RWPE2 (cell line): ENCODE data around the gene PTTG1IP.

Source experiments
- ATAC-seq: fragments of 200-7000 bp; cut with Tn5 transposase; 3 replicates; pipeline ENCODE4 v1.9.1; 2021; ENCODE audit warnings: low read depth
- DNase-seq: peaks from one replicate; pipeline ENCODE4 v3.0.0-alpha.2; 2020; ENCODE audit warnings: low spot score
- H3K27ac ChIP-seq: fragments of 450-650 bp; 2 replicates; pipeline ENCODE4 v1.5.1; 2017; ENCODE audit warnings: mild to moderate bottlenecking; ENCODE audit not compliant: poor library complexity, severe bottlenecking
- H3K27me3 ChIP-seq: fragments of 250-450 bp; sonication (Bioruptor Pico); 2 replicates; pipeline ENCODE4 v1.5.1; 2021; ENCODE audit warnings: mild to moderate bottlenecking, moderate library complexity; ENCODE audit not compliant: insufficient read depth, poor library complexity, severe bottlenecking
- H3K36me3 ChIP-seq: fragments of 250-450 bp; sonication (Bioruptor Pico); 2 replicates; pipeline ENCODE4 v1.5.1; 2020; ENCODE audit warnings: low read depth, mild to moderate bottlenecking, moderate library complexity
- H3K4me1 ChIP-seq: fragments of 250-450 bp; sonication (Bioruptor Pico); 2 replicates; pipeline ENCODE4 v1.5.1; 2021; ENCODE audit warnings: mild to moderate bottlenecking, moderate library complexity; ENCODE audit not compliant: insufficient read depth, poor library complexity, severe bottlenecking
- H3K4me3 ChIP-seq: fragments of 250-450 bp; sonication (Bioruptor Pico); 2 replicates; pipeline ENCODE4 v1.5.1; 2021; ENCODE audit warnings: mild to moderate bottlenecking, moderate library complexity; ENCODE audit not compliant: severe bottlenecking
- H3K9me3 ChIP-seq: fragments of 250-450 bp; sonication (Bioruptor Pico); 2 replicates; pipeline ENCODE4 v1.5.1; 2021; ENCODE audit warnings: mild to moderate bottlenecking, moderate library complexity; ENCODE audit not compliant: severe bottlenecking
- TF ChIP-seq, protein P1 (sequence below): fragments of 450-650 bp; IDR thresholded peaks from one replicate; pipeline ENCODE4 v1.5.1; 2017; ENCODE audit warnings: mild to moderate bottlenecking, moderate library complexity; ENCODE audit not compliant: poor library complexity, severe bottlenecking

The PTTG1IP gene

DNA sequence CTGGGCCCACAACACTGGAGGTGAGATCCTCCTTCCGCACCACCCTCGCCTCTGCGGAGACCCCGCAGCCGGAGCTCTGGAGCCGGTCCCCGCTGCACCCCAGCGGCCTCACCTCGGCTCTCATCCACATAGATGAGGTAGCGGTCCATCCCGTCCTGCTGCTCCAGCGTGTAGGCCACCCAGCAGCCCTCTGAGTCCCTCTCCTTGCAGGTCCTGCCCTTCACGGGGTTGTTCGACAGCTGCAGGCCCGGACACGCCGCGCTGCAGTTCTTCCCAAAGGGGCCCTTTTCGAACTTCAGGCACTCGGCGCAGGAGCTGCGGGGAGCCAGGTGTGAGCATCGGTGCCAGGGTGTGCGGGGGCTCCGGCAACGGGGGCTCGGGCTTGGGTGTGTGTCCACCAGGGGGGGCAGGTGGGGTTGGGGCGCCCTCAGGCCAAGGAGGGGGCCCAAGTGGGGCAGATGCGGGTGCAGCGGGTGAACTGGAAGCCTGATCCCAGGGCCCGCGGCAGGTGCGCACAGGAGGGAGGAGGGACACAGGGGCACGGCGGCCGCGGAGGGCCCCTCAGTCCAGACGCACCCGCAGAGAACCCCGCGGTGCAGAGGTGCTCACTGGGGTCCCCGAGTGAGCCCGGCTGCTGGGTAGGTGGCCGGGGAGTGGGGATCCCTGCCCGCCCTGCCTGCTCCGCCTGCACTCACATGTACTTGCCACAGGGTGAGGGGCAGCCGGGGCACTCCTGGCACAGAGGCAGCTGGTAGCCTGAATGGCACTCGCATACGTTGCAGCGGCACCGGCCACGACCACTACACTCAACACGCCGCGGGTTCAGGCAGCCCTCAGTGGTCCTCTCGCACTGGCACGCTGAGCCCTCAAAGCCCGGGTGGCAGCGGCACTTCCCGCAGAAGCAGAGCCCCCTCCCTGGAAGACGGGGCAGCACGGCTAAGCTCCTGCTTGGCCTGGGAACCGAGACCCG, 15.4 kb upstream of the PTTG1IP start:
- Histone ChIP-seq H3K27ac (no peak overlapping the region), H3K36me3 (no peaks in the 10 kb centered on the region), H3K9me3 (no peaks in the 10 kb centered on the region), H3K4me3 (no peak overlapping the region), H3K4me1 (no peaks in the 10 kb centered on the region), H3K27me3 (peaks cover 2% of the 10 kb centered on the region)
- no peak for ATAC-seq
- DNase-seq: peak; percentile 64
- TF ChIP-seq, protein P1, sequence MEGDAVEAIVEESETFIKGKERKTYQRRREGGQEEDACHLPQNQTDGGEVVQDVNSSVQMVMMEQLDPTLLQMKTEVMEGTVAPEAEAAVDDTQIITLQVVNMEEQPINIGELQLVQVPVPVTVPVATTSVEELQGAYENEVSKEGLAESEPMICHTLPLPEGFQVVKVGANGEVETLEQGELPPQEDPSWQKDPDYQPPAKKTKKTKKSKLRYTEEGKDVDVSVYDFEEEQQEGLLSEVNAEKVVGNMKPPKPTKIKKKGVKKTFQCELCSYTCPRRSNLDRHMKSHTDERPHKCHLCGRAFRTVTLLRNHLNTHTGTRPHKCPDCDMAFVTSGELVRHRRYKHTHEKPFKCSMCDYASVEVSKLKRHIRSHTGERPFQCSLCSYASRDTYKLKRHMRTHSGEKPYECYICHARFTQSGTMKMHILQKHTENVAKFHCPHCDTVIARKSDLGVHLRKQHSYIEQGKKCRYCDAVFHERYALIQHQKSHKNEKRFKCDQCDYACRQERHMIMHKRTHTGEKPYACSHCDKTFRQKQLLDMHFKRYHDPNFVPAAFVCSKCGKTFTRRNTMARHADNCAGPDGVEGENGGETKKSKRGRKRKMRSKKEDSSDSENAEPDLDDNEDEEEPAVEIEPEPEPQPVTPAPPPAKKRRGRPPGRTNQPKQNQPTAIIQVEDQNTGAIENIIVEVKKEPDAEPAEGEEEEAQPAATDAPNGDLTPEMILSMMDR: no peak

DNA sequence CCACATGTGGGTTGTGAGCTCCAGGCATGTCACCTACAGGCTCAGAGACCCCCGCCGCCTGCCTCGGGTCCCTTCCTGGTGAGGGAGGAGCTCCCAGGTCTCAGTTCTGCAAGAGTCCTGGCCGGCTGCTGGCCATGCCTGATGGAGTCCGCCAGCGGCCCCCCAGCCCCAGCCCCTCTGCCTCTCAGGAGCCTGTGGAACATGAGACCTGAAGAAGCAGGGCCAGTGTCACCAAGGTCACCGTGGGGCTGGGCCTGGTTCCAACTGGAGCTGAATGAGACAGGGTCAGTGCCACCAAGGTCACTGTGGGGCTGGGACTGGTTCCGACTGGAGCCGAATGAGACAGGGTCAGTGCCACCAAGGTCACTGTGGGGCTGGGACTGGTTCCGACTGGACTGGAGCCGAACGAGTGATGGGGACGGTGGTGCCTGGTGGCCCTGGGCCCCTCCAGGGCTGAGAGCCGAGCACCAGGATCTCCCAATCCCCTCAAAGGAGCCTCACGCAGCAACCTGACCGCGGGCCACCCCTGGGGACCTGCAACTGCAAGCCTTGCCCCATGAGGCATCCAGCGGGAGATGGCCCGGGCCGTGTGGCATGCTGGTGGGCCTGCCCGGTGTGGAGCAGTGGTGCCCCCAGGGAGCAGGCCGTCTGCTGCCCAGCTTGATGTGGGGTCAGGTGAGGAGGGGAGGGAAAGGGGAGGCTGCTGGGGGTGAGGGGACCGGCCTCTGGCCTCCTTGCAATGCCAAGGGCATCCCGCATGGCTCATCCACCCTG, 14.5 kb upstream of the PTTG1IP start:
- H3K27me3 ChIP-seq: peaks cover 2% of the 10 kb centered on the region
- no peak overlapping the region for H3K27ac ChIP-seq
- DNase-seq (peak; percentile 69), ATAC-seq (no peak)
- TF ChIP-seq, protein P1: no peak
- no peak overlapping the region for H3K4me3 ChIP-seq
- no peaks in the 10 kb centered on the region for H3K36me3 ChIP-seq
- H3K4me1 ChIP-seq: peaks cover 4% of the 10 kb centered on the region
- H3K9me3 ChIP-seq: no peaks in the 10 kb centered on the region

DNA sequence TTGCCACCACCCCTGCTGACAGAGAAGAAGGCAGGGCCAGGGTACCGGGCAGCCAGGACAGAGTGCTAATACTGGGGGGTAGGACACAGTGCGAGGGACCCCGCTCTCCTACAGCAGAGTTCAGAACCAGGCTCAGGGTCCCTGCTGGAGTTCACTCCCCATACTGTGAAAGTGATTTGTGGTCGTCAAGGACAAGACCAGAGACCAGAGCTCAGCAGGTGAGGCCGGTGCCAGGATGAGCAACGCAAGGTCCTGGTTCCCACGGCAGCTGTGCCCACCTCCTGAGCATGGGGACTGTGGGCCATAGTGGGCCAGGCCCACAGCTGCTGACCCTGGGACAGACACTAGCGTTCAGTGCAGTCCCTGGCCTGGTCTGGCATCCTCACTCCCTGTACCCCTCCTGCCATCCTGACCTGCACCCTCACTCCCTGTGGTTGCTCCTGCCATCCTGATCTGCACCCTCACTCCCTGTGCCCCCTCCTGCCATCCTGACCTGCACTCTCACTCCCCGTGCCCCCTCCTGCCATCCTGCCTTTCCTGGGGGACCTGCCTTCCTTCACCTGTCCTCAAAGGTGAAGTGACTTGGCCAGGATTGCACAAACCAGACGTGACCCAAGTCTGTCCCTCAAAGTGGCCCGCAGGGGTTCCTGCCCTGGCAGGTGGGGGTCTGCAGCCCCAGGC, 13.8 kb upstream of the PTTG1IP start:
- Histone ChIP-seq H3K36me3 (no peaks in the 10 kb centered on the region), H3K27ac (no peak overlapping the region), H3K9me3 (no peaks in the 10 kb centered on the region), H3K4me1 (peaks cover 10% of the 10 kb centered on the region), H3K4me3 (no peak overlapping the region), H3K27me3 (peaks cover 2% of the 10 kb centered on the region)
- ATAC-seq (no peak), DNase-seq (no peak)
- TF ChIP-seq, protein P1: no peak

DNA sequence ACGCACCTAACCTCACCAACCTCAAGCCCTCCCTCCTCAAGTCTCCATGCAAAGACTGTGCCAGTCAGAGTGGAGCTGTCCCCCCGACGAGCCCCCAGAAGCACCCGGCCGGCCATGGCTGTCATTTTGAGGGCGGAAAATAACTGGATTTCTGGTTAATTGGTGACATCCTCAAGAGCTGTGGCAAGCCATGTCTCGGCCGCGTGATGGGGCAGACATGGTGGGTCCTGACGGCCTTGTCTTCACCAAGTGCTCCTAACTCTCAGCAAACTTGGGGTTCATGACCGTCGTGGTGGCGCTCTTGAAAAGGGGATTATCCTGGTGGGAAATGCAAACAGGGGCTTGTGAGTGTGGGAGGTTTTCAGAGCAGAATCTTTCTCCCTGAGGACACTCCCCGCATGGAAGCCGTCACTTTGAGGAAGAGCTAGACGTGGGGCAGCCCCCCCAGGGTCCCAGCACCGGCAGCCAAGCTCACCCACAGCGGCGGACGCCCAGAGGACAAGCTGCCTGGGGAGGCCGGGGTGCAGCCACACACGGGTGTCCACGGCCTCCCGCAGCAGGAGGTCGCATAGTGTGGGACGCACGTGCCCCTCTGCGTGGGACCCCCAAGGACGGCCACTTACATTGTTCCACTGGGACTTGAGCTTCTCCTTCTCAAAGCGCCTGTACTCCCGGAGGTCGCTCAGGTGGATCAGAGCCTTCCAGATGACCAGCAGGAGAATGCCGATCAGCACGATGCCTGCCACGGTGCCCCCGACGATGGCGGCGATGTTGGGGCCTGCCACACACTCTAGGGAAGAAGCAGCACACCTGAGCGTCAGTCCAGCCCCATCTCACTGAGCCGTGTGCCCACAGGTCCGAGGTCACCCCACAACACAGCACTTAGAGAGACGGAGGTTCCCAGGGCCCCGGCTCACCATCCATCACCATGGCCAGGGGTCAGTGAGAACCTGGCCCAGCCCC, 12.9 kb upstream of the PTTG1IP start:
- peaks cover 2% of the 10 kb centered on the region for H3K27me3 ChIP-seq
- TF ChIP-seq, protein P1: no peak
- no peak overlapping the region for H3K27ac ChIP-seq
- peaks cover 19% of the 10 kb centered on the region for H3K4me1 ChIP-seq
- no peak overlapping the region for H3K4me3 ChIP-seq
- H3K36me3 ChIP-seq: no peaks in the 10 kb centered on the region
- DNase-seq (no peak), ATAC-seq (no peak)
- no peaks in the 10 kb centered on the region for H3K9me3 ChIP-seq
